Mesodermal cell (in vitro differentiated cells): Measurements from ENCODE around the gene AMMECR1.

Experiments
- H3K27ac ChIP-seq: 2 replicates; pipeline ENCODE4 v1.7.0; 2013; ENCODE audit warnings: mild to moderate bottlenecking, low read depth, low read length, moderate library complexity; ENCODE audit not compliant: severe bottlenecking
- H3K36me3 ChIP-seq: 2 replicates; pipeline ENCODE4 v1.7.1; 2013; ENCODE audit warnings: mild to moderate bottlenecking, low read length, moderate library complexity; ENCODE audit not compliant: control insufficient read depth, insufficient read depth
- H3K4me1 ChIP-seq: one replicate; pipeline ENCODE4 v1.7.1; 2013; ENCODE audit warnings: mild to moderate bottlenecking, low read length; ENCODE audit not compliant: insufficient read depth, control insufficient read depth, poor library complexity, severe bottlenecking
- H3K4me3 ChIP-seq: 2 replicates; pipeline ENCODE4 v1.7.0; 2013; ENCODE audit warnings: low read length, control low read depth, mild to moderate bottlenecking; ENCODE audit not compliant: insufficient read depth, poor library complexity, severe bottlenecking; ENCODE audit errors: extremely low read depth
- H3K9me3 ChIP-seq: 2 replicates; pipeline ENCODE4 v1.7.1; 2013; ENCODE audit warnings: mild to moderate bottlenecking, low read length, moderate library complexity; ENCODE audit not compliant: control insufficient read depth
- WGBS, 2 experiments: methylation state at CpG; one replicate each; pipeline ENCODE4 v1.1.5; 2013; ENCODE audit warnings: missing lambda C conversion rate in 2 of 2; ENCODE audit not compliant: insufficient coverage in 2 of 2; 5-methylcytosine and 5-hydroxymethylcytosine counted together

The AMMECR1 gene

GRCh38 chrX:110311437-110312230 is 6.3 kb downstream of the AMMECR1 start:
- no peak overlapping the region for H3K27ac ChIP-seq
- H3K9me3 ChIP-seq: no peaks in the 10 kb centered on the region
- H3K4me1 ChIP-seq: peaks cover 2% of the 10 kb centered on the region
- H3K4me3 ChIP-seq: no peak overlapping the region
- no CpG with 5 or more reads among the region's 1 CpG for WGBS, 2 experiments
- H3K36me3 ChIP-seq: no peaks in the 10 kb centered on the region

GRCh38 chrX:110310896-110311295 is 7.0 kb downstream of the AMMECR1 start:
- H3K27ac ChIP-seq: no peak overlapping the region
- WGBS, 2 experiments: no CpG with 5 or more reads among the region's 1 CpG
- no peak overlapping the region for H3K4me3 ChIP-seq
- no peaks in the 10 kb centered on the region for H3K9me3 ChIP-seq
- H3K36me3 ChIP-seq: no peaks in the 10 kb centered on the region
- H3K4me1 ChIP-seq: peaks cover 2% of the 10 kb centered on the region

- no CpG with 5 or more reads among the region's 1 CpG for whole genome bisulfite sequencing, 2 experiments
- no peaks in the 10 kb centered on the region for H3K36me3 ChIP-seq
- H3K27ac ChIP-seq: no peak overlapping the region
- no peak overlapping the region for H3K4me3 ChIP-seq
- no peaks in the 10 kb centered on the region for H3K9me3 ChIP-seq
- no peaks in the 10 kb centered on the region for H3K4me1 ChIP-seq
Measured at GRCh38 chrX:110310000-110310790, 7.7 kb downstream of the AMMECR1 start.

- Histone ChIP-seq H3K9me3 (no peaks in the 10 kb centered on the region), H3K4me3 (no peak overlapping the region), H3K4me1 (no peaks in the 10 kb centered on the region), H3K36me3 (no peaks in the 10 kb centered on the region), H3K27ac (no peak overlapping the region)
- no CpG with 5 or more reads among the region's 2 CpGs for WGBS, 2 experiments
Measured at GRCh38 chrX:110308220-110308619, 9.7 kb downstream of the AMMECR1 start.

GRCh38 chrX:110304884-110305283 is 13.0 kb downstream of the AMMECR1 start:
- Histone ChIP-seq H3K27ac (no peak overlapping the region), H3K9me3 (no peaks in the 10 kb centered on the region), H3K36me3 (no peaks in the 10 kb centered on the region), H3K4me1 (no peaks in the 10 kb centered on the region), H3K4me3 (no peak overlapping the region)

GRCh38 chrX:110304371-110304770 is 13.5 kb downstream of the AMMECR1 start:
- no peaks in the 10 kb centered on the region for H3K36me3 ChIP-seq
- H3K4me3 ChIP-seq: no peak overlapping the region
- H3K27ac ChIP-seq: no peak overlapping the region
- no peaks in the 10 kb centered on the region for H3K9me3 ChIP-seq
- no CpG with 5 or more reads among the region's 1 CpG for WGBS, 2 experiments
- H3K4me1 ChIP-seq: no peaks in the 10 kb centered on the region

- 100% methylated on average over 1 of the region's 3 CpGs; no CpG with 5 or more reads in 1 of the 2 experiments for WGBS, 2 experiments
- Histone ChIP-seq H3K27ac (no peak overlapping the region), H3K36me3 (no peaks in the 10 kb centered on the region), H3K4me3 (no peak overlapping the region), H3K9me3 (no peaks in the 10 kb centered on the region), H3K4me1 (no peaks in the 10 kb centered on the region)
Measured at GRCh38 chrX:110302975-110303374, 14.9 kb downstream of the AMMECR1 start.

GRCh38 chrX:110301194-110301593 is 16.7 kb downstream of the AMMECR1 start:
- Histone ChIP-seq H3K9me3 (no peaks in the 10 kb centered on the region), H3K36me3 (no peaks in the 10 kb centered on the region), H3K4me1 (no peaks in the 10 kb centered on the region), H3K4me3 (no peak overlapping the region), H3K27ac (no peak overlapping the region)
- no CpG with 5 or more reads among the region's 1 CpG for WGBS, 2 experiments

- WGBS, 2 experiments: no CpG with 5 or more reads among the region's 2 CpGs
- H3K4me1 ChIP-seq: no peaks in the 10 kb centered on the region
- no peaks in the 10 kb centered on the region for H3K9me3 ChIP-seq
Measured at GRCh38 chrX:110294087-110294486, 23.8 kb downstream of the AMMECR1 start.

GRCh38 chrX:110293658-110294057 is 24.2 kb downstream of the AMMECR1 start:
- H3K4me1 ChIP-seq: no peaks in the 10 kb centered on the region
- H3K4me3 ChIP-seq: no peak overlapping the region
- H3K9me3 ChIP-seq: no peaks in the 10 kb centered on the region
- H3K27ac ChIP-seq: no peak overlapping the region
- H3K36me3 ChIP-seq: no peaks in the 10 kb centered on the region

More at GRCh38 chrX:110294087-110294486, 23.8 kb downstream of the AMMECR1 start:
- H3K27ac ChIP-seq: no peak overlapping the region
- no peak overlapping the region for H3K4me3 ChIP-seq
- H3K36me3 ChIP-seq: no peaks in the 10 kb centered on the region

- H3K27ac ChIP-seq: no peak overlapping the region
Measured at GRCh38 chrX:110287605-110288004, 30.3 kb downstream of the AMMECR1 start.

More at GRCh38 chrX:110287605-110288004, 30.3 kb downstream of the AMMECR1 start:
- no peak overlapping the region for H3K4me3 ChIP-seq
- H3K4me1 ChIP-seq: peaks cover 13% of the 10 kb centered on the region
- no peaks in the 10 kb centered on the region for H3K9me3 ChIP-seq
- WGBS, 2 experiments: no CpG with 5 or more reads among the region's 2 CpGs
- no peaks in the 10 kb centered on the region for H3K36me3 ChIP-seq
